Neural progenitor cell (in vitro differentiated cells): Measurements from ENCODE around the gene GALR2.

Source experiments
- EZH2 ChIP-seq: fragments of 200-600 bp; sonication (generic); IDR thresholded peaks from 2 replicates; pipeline ENCODE4 v1.6.1; 2017; ENCODE audit warnings: antibody characterized with exemption, mild to moderate bottlenecking, moderate library complexity
- EZH2phosphoT487 ChIP-seq: fragments of 200-600 bp; sonication (generic); IDR thresholded peaks from 2 replicates; pipeline ENCODE4 v1.6.1; 2017; ENCODE audit warnings: antibody characterized with exemption
- TF ChIP-seq, protein P1 (sequence below): fragments of 200-600 bp; sonication (generic); IDR thresholded peaks from 2 replicates; pipeline ENCODE4 v1.5.1; 2017; ENCODE audit warnings: antibody characterized with exemption, mild to moderate bottlenecking

- TF ChIP-seq, protein P1, sequence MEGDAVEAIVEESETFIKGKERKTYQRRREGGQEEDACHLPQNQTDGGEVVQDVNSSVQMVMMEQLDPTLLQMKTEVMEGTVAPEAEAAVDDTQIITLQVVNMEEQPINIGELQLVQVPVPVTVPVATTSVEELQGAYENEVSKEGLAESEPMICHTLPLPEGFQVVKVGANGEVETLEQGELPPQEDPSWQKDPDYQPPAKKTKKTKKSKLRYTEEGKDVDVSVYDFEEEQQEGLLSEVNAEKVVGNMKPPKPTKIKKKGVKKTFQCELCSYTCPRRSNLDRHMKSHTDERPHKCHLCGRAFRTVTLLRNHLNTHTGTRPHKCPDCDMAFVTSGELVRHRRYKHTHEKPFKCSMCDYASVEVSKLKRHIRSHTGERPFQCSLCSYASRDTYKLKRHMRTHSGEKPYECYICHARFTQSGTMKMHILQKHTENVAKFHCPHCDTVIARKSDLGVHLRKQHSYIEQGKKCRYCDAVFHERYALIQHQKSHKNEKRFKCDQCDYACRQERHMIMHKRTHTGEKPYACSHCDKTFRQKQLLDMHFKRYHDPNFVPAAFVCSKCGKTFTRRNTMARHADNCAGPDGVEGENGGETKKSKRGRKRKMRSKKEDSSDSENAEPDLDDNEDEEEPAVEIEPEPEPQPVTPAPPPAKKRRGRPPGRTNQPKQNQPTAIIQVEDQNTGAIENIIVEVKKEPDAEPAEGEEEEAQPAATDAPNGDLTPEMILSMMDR, result no peak
- TF ChIP-seq EZH2 (no peak), EZH2phosphoT487 (no peak)
These were observed 21.1 kb upstream of the GALR2 start for GRCh38 chr17:76053246-76054111.
